NCI-H2029 treated with DMSO at 0.1 percent for 48 hours (cell line): ENCODE measurements around the gene RAPSN.

Experiments used
- DNase-seq: peaks from one replicate; lab custom pipeline; 2025; lab: John Stamatoyannopoulos, UW

The RAPSN gene

DNA sequence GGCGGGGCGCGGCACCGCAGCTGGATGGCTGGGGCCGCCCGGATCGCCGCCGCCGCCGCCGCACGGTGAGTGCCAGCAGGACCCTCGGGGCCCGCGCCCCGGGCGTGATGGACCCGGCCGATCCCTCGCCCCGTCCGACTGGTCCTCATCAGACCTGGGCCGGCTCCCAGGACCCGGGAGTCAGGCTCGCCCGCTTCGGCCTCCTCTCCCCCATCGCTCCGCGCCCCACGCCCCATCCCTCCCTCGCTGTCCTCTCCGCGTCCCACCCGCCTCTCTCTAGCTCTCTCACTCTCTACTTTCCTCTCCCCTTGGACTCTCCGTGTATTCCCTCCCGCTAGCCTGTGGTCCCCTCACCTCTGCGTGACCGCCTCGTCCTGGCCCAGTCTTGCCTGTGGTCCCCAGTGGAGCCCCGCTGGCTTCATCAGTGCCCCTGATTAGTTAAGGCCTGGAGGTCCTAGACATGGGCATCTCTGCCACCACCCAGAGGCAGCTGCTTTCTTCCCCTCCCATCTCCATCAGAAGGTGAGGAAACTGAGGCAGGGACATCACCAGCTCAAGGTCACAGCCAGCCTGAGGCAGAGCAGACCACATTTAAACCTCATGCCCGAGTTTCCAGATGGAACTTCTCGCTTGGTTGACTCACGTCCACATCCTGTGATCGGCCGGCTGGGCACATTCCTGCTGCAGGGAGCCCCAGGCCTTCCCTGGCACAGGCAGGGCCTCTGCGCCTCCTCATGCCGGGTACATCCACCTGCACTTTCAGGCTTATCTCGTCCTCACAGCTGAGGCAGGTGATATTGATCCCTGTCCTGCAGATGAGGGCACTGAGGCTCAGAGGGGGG lies 40.1 kb downstream of the RAPSN start:
- no peak for DNase-seq

DNA sequence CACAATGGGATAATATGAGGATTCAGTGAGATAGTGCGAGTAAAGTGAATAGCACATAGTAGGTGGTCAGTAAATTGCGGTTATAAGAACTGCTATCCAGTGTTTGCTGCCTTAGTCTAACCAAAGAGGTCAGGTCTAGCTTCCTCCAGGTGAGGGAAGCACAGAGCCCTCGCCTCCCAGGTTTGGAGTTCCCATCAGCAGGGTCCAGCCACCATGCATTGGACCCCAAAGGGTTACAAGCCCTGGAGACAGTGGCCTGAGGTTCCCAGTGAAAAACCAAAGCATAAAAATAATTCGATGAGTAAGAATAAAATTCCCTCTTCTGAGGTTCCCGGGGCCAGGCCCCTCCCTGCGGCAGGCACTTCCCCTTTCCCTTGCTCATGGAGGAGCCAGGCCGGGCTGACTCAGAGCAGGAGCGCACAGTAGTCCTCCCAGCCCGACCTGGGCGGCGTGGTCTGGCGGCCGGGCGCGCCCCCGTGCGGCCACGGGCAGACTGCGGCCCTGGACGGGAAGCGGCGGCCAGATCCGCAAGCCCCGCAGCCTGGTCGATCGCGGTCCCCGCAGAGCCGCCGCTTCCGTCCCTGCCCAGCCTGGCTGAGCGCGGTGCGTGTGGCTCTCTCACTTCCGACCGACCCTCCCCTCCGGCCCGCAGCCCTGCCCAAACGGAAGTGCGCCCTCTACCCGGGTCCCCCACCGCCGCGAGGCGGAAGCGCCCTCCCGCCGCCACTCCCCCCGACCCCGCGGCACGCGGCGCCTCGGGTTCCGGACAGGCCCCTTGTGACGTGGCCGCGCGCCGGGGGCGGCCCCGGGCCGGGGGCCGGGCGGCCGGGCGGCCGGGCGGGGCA lies 41.0 kb downstream of the RAPSN start, which contains the start of gene SLC39A13:
TSS of gene SLC39A13 (plus strand) at position 845 of the 845 bp plus-strand sequence. CDS start 1,505 bp downstream, outside the sequence.
- DNase-seq: peak; percentile 69

GRCh38 chr11:47406896-47407745 lies 41.8 kb downstream of the RAPSN start:
- DNase-seq: no peak

DNA sequence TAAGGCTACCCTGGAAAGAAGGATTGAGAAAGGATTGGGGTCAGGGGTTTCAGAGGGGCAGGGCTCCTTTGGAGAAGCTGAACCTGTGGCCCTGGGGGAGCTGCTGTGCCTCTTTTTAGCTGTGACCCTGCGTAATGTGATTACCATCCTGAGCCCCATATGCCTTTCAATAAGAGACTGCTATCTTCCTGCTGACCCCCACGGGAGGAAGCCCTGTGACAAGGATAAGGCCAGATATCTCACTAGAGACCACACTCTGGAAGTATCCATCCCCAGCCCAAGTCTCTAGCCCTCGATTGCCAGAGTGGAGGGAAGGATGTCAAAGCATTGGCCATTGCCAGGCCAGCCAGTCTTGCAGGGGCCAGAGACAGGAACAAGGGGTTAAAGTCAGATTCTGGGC lies 45.4 kb downstream of the RAPSN start:
- no peak for DNase-seq

- DNase-seq: no peak
Measured at GRCh38 chr11:47403135-47403534, 45.8 kb downstream of the RAPSN start.

DNA sequence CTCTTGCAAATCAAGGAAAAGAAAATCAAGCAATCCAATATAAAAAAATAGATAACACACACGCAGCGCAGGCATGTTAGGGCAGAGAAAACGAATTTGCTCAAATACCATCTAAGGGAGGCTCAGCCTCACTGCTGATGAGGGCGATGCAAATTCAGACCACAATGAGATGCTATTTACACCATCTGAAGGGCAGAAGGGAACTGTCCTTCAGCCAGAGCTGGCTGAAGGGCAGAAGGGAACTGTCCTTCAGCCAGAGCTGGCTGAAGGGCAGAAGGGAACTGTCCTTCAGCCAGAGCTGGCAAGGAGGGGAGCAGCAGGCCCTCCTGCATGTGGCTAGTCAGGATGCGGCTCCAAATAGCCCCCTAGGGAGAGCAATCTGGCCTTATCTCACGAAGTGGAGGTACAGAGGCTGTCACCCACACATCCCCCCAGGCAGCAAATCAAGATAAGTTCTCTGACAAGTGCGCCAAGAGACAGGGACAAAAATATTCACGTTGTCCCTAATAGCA lies 48.1 kb downstream of the RAPSN start:
- DNase-seq: no peak

DNA sequence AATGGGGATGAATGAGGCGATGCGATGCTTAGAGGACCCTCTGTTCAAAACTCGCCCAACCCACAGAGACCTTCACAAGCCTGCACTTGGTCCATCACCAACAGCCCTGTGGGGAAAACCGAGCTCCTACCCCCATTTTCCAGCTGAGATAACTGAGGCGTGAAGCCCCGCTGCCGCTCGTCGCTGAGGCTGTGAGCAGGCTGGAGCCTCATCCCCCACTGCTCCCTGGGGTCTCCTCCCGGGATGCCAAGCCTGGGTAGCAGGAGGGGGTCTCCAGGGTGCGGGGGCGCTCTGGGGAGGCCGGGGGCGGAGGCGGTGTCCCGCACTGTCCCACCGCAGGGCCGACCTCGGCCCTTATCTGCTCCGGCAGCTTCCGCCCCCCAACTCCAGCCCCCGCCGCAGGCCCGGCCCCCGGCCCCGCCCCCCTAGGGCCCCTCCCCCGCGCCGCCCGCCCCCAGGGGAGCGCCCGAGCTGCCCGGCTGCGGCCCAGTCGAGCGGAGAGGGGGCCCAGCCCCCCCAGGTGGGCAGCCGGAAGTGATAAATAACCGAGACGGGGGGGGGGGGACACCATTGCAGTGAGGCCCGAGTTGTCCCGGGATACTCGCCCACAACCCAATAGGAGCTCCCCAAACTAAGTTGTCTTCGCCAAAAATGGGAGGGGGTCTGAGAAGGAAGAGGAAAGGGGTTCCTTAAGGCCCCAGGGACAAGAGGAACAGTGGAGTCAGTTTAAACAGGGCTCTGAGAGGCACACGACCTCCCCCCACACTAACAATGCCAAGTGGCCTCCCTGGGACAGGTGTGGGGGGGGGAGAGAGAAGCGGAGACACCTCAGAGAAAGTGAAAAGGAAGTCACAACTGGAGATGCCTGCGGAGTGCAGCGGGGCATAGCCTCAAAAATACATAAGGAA lies 48.8 kb downstream of the RAPSN start:
- DNase-seq: no peak

DNA sequence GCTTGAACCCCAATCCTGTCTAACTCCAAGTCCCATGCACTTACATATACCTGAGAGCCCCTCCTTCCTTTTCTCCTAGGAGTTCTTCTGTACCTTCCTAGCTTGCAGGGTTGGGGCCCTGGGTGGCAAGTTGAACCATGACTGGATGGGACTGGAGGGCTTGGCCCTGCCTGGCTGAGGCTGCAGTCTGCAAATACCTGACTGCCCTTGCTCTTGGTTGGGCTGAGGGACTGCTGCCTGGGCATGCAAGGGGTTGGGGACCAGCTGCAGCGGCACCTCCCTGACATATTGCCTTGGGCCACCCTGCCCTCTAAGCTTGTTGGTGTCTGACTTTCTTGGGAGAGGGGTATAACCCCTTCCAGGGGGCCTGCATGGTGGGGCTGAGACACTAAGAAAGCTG lies 50.4 kb downstream of the RAPSN start:
- no peak for DNase-seq

GRCh38 chr11:47398011-47398410 lies 50.9 kb downstream of the RAPSN start:
- DNase-seq: no peak

- DNase-seq: no peak
Measured at GRCh38 chr11:47396049-47396320, 53.0 kb downstream of the RAPSN start.

DNA sequence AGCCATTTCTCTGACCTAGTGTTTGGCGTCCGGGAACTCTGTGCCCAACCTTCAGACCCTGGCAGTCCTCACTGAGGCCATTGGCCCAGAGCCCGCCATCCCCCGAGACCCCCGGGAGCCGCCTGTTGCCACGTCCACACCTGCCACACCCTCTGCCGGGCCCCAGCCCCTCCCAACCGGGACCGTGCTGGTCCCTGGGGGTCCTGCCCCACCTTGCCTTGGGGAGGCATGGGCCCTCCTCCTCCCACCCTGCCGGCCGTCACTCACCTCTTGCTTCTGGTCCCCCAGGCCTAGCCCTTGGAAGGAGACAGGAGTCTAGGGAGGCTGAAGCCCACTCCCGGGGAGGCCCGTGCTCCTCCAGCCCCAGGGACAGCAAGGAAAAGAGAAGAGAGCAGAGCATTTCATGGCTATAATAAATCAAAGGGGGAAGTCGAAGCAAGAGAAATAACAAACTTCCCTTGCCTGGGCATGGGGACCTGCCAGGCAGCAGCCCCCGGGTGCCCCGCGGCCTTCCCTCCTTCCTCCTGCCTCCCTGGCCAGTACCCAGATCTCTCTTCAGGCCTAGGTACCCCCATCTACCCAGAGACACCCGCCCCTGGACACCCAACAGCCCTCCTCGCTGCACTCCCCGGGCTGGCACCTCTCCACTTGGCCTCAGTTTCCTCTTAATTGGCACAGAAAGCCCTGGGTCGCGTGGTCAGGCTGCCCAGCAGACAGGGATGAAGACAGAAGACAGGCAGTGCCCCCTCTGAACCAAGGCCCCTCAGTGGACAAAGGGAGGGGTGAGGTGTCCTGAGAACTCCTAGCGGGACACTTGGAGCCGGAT lies 53.5 kb downstream of the RAPSN start:
- DNase-seq: no peak

- DNase-seq: no peak
Measured at GRCh38 chr11:47394322-47395222, 54.4 kb downstream of the RAPSN start.

GRCh38 chr11:47394050-47394321 lies 55.0 kb downstream of the RAPSN start:
- DNase-seq: no peak

- no peak for DNase-seq
Measured at GRCh38 chr11:47393163-47394049, 55.5 kb downstream of the RAPSN start.

GRCh38 chr11:47392546-47393162 lies 56.3 kb downstream of the RAPSN start:
- no peak for DNase-seq

DNA sequence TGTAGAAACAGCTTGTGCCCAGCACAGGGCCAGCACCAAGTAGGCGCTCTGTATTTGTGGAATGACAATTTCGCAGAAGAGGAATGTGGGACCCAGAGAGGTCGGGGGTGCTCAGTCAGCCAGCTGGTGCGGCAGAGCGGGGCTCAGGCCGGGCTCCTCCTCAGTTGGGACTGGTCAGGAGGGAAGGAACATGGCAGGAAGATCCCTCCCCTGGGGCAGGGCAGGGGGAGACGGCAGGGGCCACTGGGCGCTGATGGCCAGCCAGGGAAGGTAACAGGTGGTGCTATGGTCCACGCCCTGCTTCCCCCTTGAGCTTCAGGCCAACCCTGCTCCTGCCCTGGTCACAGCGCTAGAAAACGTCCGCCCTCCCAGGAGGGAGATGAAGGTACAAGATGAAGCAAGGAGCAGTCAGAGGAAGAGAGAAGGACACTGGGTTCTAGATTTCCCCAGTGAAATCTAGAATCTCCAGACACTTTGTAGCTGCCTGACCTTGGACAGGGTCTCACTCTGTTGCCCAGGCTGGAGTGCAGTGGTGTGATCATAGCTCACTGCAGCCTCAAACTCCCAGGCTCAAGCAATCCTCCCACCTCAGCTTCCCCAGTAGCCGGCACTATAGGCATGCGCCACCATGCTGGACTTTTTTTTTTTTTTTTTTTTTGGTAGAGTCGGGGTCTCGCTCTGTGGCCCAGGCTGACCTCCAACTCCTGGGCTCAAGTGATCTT lies 57.1 kb downstream of the RAPSN start:
- no peak for DNase-seq

GRCh38 chr11:47391077-47391583 lies 57.8 kb downstream of the RAPSN start:
- DNase-seq: no peak
